Renal pelvis (tissue), 4 donors: ENCODE results near the gene TMIGD1. TPM values are rescaled to one million over a fixed set of nuclear protein-coding genes. Genes with fewer than 3 reads are reported as not detected.
"Not testable (repeated sequence)": the region's sequence is repeated elsewhere in the genome, so short reads cannot be mapped to it uniquely, and the experiment has no call there.

Source experiments
- DNase-seq: peaks from one replicate; pipeline ENCODE4 v3.0.0-alpha.2; 2013
- polyA plus RNA-seq, 3 donors: library from polyadenylated mRNA; unstranded; fragments of 120-200 nt; gene quantifications; one replicate each; pipeline ENCODE4 v1.2.1, GENCODE V29; 2013; ENCODE audit not compliant: insufficient read length in 3 of 3

Gene TMIGD1
- polyA plus RNA-seq, 3 donors: 0.56 to 0.81 (median 0.61) TPM

- DNase-seq: no peak
Measured at GRCh38 chr17:30358055-30358760, 24.4 kb upstream of the TMIGD1 start.

GRCh38 chr17:30357476-30357875 is 23.6 kb upstream of the TMIGD1 start:
- no peak for DNase-seq

- no peak for DNase-seq
Measured at GRCh38 chr17:30354701-30355100, 20.8 kb upstream of the TMIGD1 start.

GRCh38 chr17:30352240-30352814 is 18.5 kb upstream of the TMIGD1 start:
- no peak for DNase-seq

GRCh38 chr17:30351735-30352134 is 17.9 kb upstream of the TMIGD1 start:
- DNase-seq: no peak

- not testable (repeated sequence) for DNase-seq
Measured at GRCh38 chr17:30351263-30351662, 17.4 kb upstream of the TMIGD1 start.

GRCh38 chr17:30349252-30349651 is 15.4 kb upstream of the TMIGD1 start:
- DNase-seq: no peak

GRCh38 chr17:30347488-30347887 is 13.6 kb upstream of the TMIGD1 start:
- DNase-seq: no peak

GRCh38 chr17:30346221-30346795 is 12.5 kb upstream of the TMIGD1 start:
- no peak for DNase-seq

- no peak for DNase-seq
Measured at GRCh38 chr17:30345527-30346075, 11.7 kb upstream of the TMIGD1 start.

GRCh38 chr17:30345089-30345433 is 11.2 kb upstream of the TMIGD1 start:
- no peak for DNase-seq

- DNase-seq: peak; percentile 49
Measured at GRCh38 chr17:30344283-30345088, 10.6 kb upstream of the TMIGD1 start.

GRCh38 chr17:30343796-30344195 is 9.9 kb upstream of the TMIGD1 start:
- DNase-seq: peak; percentile 42

GRCh38 chr17:30343244-30343643 is 9.4 kb upstream of the TMIGD1 start:
- not testable (repeated sequence) for DNase-seq

- DNase-seq: no peak
Measured at GRCh38 chr17:30341703-30342249, 7.9 kb upstream of the TMIGD1 start.

- no peak for DNase-seq
Measured at GRCh38 chr17:30340801-30341356, 7.0 kb upstream of the TMIGD1 start.

- no peak for DNase-seq
Measured at GRCh38 chr17:30339086-30339485, 5.2 kb upstream of the TMIGD1 start.

GRCh38 chr17:30337393-30337999 is 3.6 kb upstream of the TMIGD1 start:
- DNase-seq: no peak

GRCh38 chr17:30336369-30337171 is 2.7 kb upstream of the TMIGD1 start:
- DNase-seq: peak; percentile 26

GRCh38 chr17:30334421-30334820 is 564 bp upstream of the TMIGD1 start:
- no peak for DNase-seq
